ENCODE measurements around the gene LAGE3.

GRCh38 chrX:154481195-154481594 is 2.1 kb upstream of the LAGE3 start:
- TF ChIP-seq, protein P1, sequence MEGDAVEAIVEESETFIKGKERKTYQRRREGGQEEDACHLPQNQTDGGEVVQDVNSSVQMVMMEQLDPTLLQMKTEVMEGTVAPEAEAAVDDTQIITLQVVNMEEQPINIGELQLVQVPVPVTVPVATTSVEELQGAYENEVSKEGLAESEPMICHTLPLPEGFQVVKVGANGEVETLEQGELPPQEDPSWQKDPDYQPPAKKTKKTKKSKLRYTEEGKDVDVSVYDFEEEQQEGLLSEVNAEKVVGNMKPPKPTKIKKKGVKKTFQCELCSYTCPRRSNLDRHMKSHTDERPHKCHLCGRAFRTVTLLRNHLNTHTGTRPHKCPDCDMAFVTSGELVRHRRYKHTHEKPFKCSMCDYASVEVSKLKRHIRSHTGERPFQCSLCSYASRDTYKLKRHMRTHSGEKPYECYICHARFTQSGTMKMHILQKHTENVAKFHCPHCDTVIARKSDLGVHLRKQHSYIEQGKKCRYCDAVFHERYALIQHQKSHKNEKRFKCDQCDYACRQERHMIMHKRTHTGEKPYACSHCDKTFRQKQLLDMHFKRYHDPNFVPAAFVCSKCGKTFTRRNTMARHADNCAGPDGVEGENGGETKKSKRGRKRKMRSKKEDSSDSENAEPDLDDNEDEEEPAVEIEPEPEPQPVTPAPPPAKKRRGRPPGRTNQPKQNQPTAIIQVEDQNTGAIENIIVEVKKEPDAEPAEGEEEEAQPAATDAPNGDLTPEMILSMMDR (IDR thresholded peaks at IDR 0.05): no peak
- no peak for TF ChIP-seq POLR2A (IDR thresholded peaks at IDR 0.05)
